ENCODE data around the gene RBX1. TPM values are rescaled to one million over a fixed set of nuclear protein-coding genes. Genes with fewer than 3 reads are reported as not detected.

RBX1 gene
- total and polyA plus RNA-seq, 2 of the 8 experiments (the other 6 are each of a cell fraction or from before 2014, with no cell fraction given): 76.5 to 119 TPM

DNA sequence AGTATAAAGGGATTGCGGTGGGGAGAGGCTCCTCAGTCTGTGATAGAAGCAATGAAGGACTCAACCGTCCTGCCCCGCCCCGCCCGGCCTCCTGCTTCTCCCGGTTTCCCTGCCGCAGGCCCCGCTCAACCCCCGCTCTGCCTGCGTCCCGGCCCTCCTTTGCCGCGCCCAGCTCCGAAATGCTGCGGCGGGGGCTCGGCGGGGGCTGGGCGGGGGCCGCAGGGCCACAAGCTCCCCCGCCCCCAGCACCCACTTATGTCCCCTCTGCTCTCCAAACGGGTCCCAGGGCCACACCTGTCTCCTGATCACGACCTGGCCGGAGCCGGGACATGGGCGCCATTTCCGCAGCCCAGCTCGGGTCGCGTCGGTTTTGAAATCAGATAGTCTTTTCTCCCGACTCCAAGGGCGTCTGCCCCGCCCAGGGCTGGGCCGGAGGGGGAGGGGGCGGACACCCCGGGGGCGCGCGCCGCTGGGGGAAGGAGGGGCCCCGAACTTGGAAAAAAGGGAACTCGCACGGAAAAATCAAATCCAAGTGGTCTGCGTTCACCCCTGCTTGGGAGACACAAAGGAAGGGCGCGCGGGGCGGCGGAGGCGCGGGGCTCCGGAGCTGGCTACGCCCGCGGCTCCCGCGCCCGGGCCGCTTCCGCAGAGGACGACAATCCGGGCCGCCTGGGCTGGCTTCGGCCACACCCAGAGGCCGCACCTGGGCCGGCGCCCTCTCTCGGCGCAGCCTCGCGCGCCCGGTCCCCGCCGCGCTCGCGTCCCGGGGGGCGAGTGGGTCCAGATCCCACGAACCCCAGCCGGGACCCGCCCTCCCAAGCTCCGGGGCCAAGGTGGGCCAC is 70.7 kb downstream of the RBX1 start (continued):
- TF ChIP-seq, protein P1, sequence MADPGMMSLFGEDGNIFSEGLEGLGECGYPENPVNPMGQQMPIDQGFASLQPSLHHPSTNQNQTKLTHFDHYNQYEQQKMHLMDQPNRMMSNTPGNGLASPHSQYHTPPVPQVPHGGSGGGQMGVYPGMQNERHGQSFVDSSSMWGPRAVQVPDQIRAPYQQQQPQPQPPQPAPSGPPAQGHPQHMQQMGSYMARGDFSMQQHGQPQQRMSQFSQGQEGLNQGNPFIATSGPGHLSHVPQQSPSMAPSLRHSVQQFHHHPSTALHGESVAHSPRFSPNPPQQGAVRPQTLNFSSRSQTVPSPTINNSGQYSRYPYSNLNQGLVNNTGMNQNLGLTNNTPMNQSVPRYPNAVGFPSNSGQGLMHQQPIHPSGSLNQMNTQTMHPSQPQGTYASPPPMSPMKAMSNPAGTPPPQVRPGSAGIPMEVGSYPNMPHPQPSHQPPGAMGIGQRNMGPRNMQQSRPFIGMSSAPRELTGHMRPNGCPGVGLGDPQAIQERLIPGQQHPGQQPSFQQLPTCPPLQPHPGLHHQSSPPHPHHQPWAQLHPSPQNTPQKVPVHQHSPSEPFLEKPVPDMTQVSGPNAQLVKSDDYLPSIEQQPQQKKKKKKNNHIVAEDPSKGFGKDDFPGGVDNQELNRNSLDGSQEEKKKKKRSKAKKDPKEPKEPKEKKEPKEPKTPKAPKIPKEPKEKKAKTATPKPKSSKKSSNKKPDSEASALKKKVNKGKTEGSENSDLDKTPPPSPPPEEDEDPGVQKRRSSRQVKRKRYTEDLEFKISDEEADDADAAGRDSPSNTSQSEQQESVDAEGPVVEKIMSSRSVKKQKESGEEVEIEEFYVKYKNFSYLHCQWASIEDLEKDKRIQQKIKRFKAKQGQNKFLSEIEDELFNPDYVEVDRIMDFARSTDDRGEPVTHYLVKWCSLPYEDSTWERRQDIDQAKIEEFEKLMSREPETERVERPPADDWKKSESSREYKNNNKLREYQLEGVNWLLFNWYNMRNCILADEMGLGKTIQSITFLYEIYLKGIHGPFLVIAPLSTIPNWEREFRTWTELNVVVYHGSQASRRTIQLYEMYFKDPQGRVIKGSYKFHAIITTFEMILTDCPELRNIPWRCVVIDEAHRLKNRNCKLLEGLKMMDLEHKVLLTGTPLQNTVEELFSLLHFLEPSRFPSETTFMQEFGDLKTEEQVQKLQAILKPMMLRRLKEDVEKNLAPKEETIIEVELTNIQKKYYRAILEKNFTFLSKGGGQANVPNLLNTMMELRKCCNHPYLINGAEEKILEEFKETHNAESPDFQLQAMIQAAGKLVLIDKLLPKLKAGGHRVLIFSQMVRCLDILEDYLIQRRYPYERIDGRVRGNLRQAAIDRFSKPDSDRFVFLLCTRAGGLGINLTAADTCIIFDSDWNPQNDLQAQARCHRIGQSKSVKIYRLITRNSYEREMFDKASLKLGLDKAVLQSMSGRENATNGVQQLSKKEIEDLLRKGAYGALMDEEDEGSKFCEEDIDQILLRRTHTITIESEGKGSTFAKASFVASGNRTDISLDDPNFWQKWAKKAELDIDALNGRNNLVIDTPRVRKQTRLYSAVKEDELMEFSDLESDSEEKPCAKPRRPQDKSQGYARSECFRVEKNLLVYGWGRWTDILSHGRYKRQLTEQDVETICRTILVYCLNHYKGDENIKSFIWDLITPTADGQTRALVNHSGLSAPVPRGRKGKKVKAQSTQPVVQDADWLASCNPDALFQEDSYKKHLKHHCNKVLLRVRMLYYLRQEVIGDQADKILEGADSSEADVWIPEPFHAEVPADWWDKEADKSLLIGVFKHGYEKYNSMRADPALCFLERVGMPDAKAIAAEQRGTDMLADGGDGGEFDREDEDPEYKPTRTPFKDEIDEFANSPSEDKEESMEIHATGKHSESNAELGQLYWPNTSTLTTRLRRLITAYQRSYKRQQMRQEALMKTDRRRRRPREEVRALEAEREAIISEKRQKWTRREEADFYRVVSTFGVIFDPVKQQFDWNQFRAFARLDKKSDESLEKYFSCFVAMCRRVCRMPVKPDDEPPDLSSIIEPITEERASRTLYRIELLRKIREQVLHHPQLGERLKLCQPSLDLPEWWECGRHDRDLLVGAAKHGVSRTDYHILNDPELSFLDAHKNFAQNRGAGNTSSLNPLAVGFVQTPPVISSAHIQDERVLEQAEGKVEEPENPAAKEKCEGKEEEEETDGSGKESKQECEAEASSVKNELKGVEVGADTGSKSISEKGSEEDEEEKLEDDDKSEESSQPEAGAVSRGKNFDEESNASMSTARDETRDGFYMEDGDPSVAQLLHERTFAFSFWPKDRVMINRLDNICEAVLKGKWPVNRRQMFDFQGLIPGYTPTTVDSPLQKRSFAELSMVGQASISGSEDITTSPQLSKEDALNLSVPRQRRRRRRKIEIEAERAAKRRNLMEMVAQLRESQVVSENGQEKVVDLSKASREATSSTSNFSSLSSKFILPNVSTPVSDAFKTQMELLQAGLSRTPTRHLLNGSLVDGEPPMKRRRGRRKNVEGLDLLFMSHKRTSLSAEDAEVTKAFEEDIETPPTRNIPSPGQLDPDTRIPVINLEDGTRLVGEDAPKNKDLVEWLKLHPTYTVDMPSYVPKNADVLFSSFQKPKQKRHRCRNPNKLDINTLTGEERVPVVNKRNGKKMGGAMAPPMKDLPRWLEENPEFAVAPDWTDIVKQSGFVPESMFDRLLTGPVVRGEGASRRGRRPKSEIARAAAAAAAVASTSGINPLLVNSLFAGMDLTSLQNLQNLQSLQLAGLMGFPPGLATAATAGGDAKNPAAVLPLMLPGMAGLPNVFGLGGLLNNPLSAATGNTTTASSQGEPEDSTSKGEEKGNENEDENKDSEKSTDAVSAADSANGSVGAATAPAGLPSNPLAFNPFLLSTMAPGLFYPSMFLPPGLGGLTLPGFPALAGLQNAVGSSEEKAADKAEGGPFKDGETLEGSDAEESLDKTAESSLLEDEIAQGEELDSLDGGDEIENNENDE (IDR thresholded peaks at IDR 0.05; ENCODE audit: insufficient replicate concordance, low read length): no peak
- TF ChIP-seq CTBP2 (IDR thresholded peaks at IDR 0.05; ENCODE audit: borderline replicate concordance, insufficient read depth, insufficient read length, low read length) (no peak), KDM1A (IDR thresholded peaks at IDR 0.05; ENCODE audit: borderline replicate concordance, low read length) (no peak), SP2 (IDR thresholded peaks at IDR 0.05; ENCODE audit: low read length) (no peak), HDAC6 (IDR thresholded peaks at IDR 0.05; ENCODE audit: low read depth, low read length) (no peak), POLR2AphosphoS5 (IDR thresholded peaks at IDR 0.05; ENCODE audit: low read depth, low read length) (peak; percentile 55; the same call in 1 of the 2 replicates), CBX5 (IDR thresholded peaks at IDR 0.05; ENCODE audit: low read depth, low read length) (no peak)
- TF ChIP-seq, protein P2, sequence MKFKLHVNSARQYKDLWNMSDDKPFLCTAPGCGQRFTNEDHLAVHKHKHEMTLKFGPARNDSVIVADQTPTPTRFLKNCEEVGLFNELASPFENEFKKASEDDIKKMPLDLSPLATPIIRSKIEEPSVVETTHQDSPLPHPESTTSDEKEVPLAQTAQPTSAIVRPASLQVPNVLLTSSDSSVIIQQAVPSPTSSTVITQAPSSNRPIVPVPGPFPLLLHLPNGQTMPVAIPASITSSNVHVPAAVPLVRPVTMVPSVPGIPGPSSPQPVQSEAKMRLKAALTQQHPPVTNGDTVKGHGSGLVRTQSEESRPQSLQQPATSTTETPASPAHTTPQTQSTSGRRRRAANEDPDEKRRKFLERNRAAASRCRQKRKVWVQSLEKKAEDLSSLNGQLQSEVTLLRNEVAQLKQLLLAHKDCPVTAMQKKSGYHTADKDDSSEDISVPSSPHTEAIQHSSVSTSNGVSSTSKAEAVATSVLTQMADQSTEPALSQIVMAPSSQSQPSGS (IDR thresholded peaks at IDR 0.05; ENCODE audit: low read length): 0 out of 2 replicates have a peak, but pooled peaks have one; percentile 26
